Large intestine (tissue), 3 donors: ENCODE data around the gene CPXM2. TPM values are rescaled to one million over a fixed set of nuclear protein-coding genes. Genes with fewer than 3 reads are reported as not detected.

Experiments
- DNase-seq, 2 donors: peaks; one replicate each; pipeline versions ENCODE4 v3.0.0 to v3.0.0-alpha.2; 2013
- H3K27ac ChIP-seq: one replicate; pipeline ENCODE4 v1.5.1; 2013; ENCODE audit warnings: low read length
- H3K27me3 ChIP-seq: 2 replicates; pipeline ENCODE4 v1.6.1; 2013; ENCODE audit warnings: low read length; ENCODE audit not compliant: control insufficient read depth, insufficient read depth
- H3K36me3 ChIP-seq: 2 replicates; pipeline ENCODE4 v1.6.1; 2013; ENCODE audit warnings: low read length; ENCODE audit not compliant: control insufficient read depth, insufficient read depth
- H3K4me1 ChIP-seq: one replicate; pipeline ENCODE4 v1.6.1; 2013; ENCODE audit warnings: low read length; ENCODE audit not compliant: control insufficient read depth, insufficient read depth
- H3K4me3 ChIP-seq: one replicate; pipeline ENCODE4 v1.5.1; 2013; ENCODE audit warnings: low read length
- H3K9me3 ChIP-seq: one replicate; pipeline ENCODE4 v1.6.1; 2013; ENCODE audit warnings: mild to moderate bottlenecking, low read depth, low read length, moderate library complexity; ENCODE audit not compliant: control insufficient read depth
- WGBS: methylation state at CpG from one replicate; pipeline ENCODE4 v1.1.5; 2013; ENCODE audit warnings: low lambda C conversion rate; ENCODE audit not compliant: insufficient coverage; 5-methylcytosine and 5-hydroxymethylcytosine counted together
- polyA plus RNA-seq: library from polyadenylated mRNA; unstranded; fragments of 120-200 nt; gene quantifications from one replicate; pipeline ENCODE4 v1.2.1, GENCODE V29; 2013

CPXM2 gene
- polyA plus RNA-seq, 1 donor: 63.9 TPM

DNA sequence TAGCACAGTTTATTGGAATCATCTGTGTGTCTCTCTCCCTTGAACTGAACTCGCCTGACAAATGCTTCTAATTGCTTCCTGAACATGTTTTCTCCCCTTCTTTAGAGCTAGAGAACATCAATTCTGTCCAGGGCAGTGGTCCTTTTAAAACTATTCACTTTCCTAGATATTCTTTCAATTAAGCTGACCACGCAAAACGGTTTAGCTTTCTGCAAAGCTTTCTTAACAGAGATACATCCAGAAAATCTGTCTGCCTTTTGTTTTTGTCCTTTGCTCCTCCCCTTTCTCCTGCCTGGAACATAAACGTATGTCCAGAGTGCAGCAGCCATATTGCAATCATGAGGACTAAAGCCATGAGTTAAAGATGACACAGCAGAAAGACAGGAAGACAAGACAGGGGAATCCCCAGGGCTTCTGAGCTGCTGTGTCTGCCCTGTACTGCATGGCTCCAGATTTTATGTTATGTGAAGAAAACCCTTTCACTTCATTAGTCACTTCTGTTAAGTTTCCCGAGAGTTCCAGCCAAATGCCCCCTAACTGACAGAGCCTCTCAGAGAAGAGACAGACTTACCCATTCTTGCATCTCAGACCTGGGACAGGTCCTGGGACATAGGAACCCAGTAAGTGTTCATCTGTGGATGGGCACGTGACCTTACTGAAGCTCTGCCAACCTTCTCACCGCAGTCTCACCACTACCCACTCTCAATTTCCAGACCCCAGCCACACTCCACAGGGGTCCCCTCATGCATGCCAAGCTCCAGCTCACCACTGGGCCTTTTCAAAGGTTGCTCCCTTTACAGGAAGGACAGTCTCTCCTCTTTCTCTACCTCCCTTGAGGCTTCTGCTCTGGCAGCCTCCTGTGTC, 35.0 kb upstream of the CPXM2 start:
- H3K4me3 ChIP-seq: no peak overlapping the region
- WGBS: 69% methylated on average over 3 of the region's 7 CpGs

GRCh38 chr10:123922126-123922525, 30.5 kb upstream of the CPXM2 start:
- DNase-seq: no peak
- WGBS: no CpG with 5 or more reads among the region's 2 CpGs
- Histone ChIP-seq H3K36me3 (no peaks in the 10 kb centered on the region), H3K27me3 (peaks cover 8% of the 10 kb centered on the region), H3K27ac (no peak overlapping the region), H3K4me1 (no peaks in the 10 kb centered on the region), H3K9me3 (no peaks in the 10 kb centered on the region), H3K4me3 (no peak overlapping the region)

More for the DNA sequence above, 35.0 kb upstream of the CPXM2 start:
- Histone ChIP-seq H3K9me3 (no peaks in the 10 kb centered on the region), H3K36me3 (no peaks in the 10 kb centered on the region), H3K4me1 (no peaks in the 10 kb centered on the region), H3K27me3 (peaks cover 6% of the 10 kb centered on the region), H3K27ac (no peak overlapping the region)
- no peak for DNase-seq

- Histone ChIP-seq H3K4me3 (no peak overlapping the region), H3K4me1 (no peaks in the 10 kb centered on the region), H3K9me3 (no peaks in the 10 kb centered on the region), H3K27ac (no peak overlapping the region), H3K36me3 (no peaks in the 10 kb centered on the region), H3K27me3 (peaks cover 23% of the 10 kb centered on the region)
- no peak for DNase-seq
- no CpG with 5 or more reads among the region's 3 CpGs for WGBS
These were observed 25.2 kb upstream of the CPXM2 start for GRCh38 chr10:123916775-123917174.

DNA sequence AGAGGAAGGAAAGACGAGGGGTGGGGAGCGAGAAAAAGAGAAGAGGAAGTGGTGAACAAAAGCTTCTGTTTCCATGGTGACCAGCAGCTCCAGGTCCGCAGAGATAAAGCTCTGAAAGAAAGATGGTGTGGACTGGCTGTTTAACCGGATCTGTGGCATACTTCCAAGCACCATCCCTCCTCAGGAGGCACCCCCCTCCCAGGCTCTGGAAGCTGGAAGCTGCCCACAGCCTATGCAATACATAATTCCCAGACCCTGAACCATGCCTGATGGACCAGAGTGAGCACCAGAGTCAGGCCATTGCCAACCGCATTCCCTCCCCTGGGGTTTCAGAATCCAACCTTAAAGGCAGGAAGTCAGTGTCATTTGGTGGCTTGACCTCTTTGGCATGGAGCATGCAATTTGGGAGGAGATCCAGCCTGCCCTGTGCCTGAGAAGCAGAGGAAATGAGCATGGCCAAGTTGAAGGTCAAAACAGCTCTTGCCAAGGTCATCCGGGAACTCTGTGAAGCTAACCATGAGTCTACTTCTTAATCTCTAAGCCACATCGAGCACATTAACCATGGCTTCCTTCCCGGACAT, 22.2 kb upstream of the CPXM2 start:
- peaks cover 28% of the 10 kb centered on the region for H3K27me3 ChIP-seq

DNA sequence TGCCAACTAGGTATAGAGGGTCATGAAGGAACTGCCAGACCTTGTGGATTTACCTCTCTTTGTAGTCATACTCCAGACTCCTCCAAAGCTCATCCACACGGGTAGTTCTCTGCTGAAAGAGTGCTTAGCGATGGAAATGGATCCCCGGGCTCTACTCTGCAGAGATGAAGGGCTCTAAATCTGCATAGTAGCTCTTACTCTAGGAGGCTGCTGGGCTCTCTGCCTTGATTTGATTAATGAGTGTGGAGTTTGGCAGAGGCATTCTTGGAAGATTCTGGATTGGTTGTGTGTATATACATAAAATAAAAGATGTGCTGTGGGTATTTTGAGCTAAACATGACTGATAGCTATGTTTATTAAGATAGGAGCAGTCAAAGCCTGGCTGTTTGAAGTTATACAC, 21.3 kb upstream of the CPXM2 start:
- no CpG with 5 or more reads among the region's 3 CpGs for WGBS
- no peaks in the 10 kb centered on the region for H3K36me3 ChIP-seq
- no peak overlapping the region for H3K27ac ChIP-seq
- no peak overlapping the region for H3K4me3 ChIP-seq
- no peak for DNase-seq
- H3K4me1 ChIP-seq: no peaks in the 10 kb centered on the region
- H3K27me3 ChIP-seq: peaks cover 34% of the 10 kb centered on the region
- H3K9me3 ChIP-seq: no peaks in the 10 kb centered on the region

More for the DNA sequence above, 22.2 kb upstream of the CPXM2 start:
- Histone ChIP-seq H3K4me3 (no peak overlapping the region), H3K27ac (no peak overlapping the region), H3K36me3 (no peaks in the 10 kb centered on the region), H3K9me3 (no peaks in the 10 kb centered on the region), H3K4me1 (no peaks in the 10 kb centered on the region)
- 14% methylated on average over 1 of the region's 8 CpGs for WGBS
- DNase-seq: no peak

- Histone ChIP-seq H3K27ac (no peak overlapping the region), H3K4me3 (no peak overlapping the region), H3K36me3 (no peaks in the 10 kb centered on the region), H3K4me1 (no peaks in the 10 kb centered on the region), H3K9me3 (no peaks in the 10 kb centered on the region), H3K27me3 (peaks cover 34% of the 10 kb centered on the region)
- WGBS: no CpG with 5 or more reads among the region's 4 CpGs
- DNase-seq: no peak
These were observed 20.9 kb upstream of the CPXM2 start for GRCh38 chr10:123912466-123912865.

DNA sequence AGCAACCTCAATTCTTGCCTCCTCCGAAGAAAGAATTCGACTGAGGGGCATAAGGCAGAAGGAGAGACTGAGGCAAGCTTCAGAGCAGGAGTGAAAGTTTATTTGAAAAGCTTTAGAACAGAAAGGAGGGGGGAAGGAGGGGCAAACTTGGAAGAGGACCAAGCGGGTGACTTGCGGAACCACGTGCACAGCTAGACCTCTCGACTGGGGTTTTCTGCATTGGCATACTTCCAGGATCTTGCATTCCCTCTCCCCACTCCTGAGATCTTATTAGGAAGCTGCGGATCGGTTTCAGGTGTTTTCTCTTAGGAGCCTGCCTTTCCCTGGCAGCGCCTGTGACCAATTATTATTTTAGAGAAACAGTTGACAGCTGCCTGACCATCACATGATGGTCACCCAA, 20.3 kb upstream of the CPXM2 start:
- Histone ChIP-seq H3K27ac (no peak overlapping the region), H3K27me3 (peaks cover 34% of the 10 kb centered on the region), H3K36me3 (no peaks in the 10 kb centered on the region), H3K4me3 (no peak overlapping the region), H3K9me3 (no peaks in the 10 kb centered on the region), H3K4me1 (no peaks in the 10 kb centered on the region)
- WGBS: 80% methylated on average over 1 of the region's 9 CpGs
- DNase-seq: no peak

GRCh38 chr10:123909866-123910265, 18.3 kb upstream of the CPXM2 start:
- Histone ChIP-seq H3K27ac (no peak overlapping the region), H3K4me3 (no peak overlapping the region), H3K36me3 (no peaks in the 10 kb centered on the region), H3K9me3 (no peaks in the 10 kb centered on the region), H3K27me3 (peaks cover 26% of the 10 kb centered on the region), H3K4me1 (no peaks in the 10 kb centered on the region)
- no CpG with 5 or more reads among the region's 8 CpGs for WGBS
- no peak for DNase-seq

DNA sequence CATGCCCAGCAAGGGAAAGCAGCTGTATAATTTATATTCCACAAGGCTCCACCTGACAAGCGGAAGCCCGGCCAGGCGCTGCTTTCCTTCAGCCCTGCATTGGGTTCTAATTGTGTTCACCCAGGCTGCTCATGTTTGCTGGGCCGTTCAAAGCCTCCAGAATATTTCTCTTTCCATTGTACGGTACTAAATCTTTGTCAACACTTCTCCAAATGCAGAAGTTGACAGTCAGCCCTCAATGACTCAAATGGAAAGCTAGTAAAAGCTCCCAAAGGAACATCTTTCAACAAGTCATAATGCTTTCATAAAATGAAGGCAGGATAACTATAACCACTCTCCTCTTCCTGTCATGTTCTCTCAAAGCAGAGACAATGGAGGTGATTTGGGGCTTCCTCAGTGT, 17.8 kb upstream of the CPXM2 start:
- Histone ChIP-seq H3K27ac (no peak overlapping the region), H3K4me3 (no peak overlapping the region), H3K4me1 (no peaks in the 10 kb centered on the region), H3K36me3 (no peaks in the 10 kb centered on the region), H3K9me3 (no peaks in the 10 kb centered on the region), H3K27me3 (peaks cover 23% of the 10 kb centered on the region)
- DNase-seq: no peak
- no CpG with 5 or more reads among the region's 5 CpGs for WGBS

- H3K27ac ChIP-seq: no peak overlapping the region
- WGBS: no CpG with 5 or more reads among the region's 4 CpGs
- no peaks in the 10 kb centered on the region for H3K4me1 ChIP-seq
- DNase-seq: no peak
- no peak overlapping the region for H3K4me3 ChIP-seq
- no peaks in the 10 kb centered on the region for H3K9me3 ChIP-seq
- no peaks in the 10 kb centered on the region for H3K36me3 ChIP-seq
- peaks cover 19% of the 10 kb centered on the region for H3K27me3 ChIP-seq
These were observed 16.8 kb upstream of the CPXM2 start for GRCh38 chr10:123908379-123908778.
